Measurements from ENCODE around the gene STK32B. TPM values are rescaled to one million over a fixed set of nuclear protein-coding genes. Genes with fewer than 3 reads are reported as not detected.

Gene STK32B
- total and polyA plus RNA-seq, 2 of the 4 experiments (the other 2 are of a cell fraction) = 5.5 to 6.3 TPM

GRCh38 chr4:5266991-5267390, 215.7 kb downstream of the STK32B start:
- H2BK5ac ChIP-seq (ENCODE audit: low read depth, low read length, poor library complexity, severe bottlenecking) = no peak overlapping the region
- H2AK5ac ChIP-seq (ENCODE audit: low read depth, low read length) = no peak overlapping the region
- no peaks in the 10 kb centered on the region for H3K36me3 ChIP-seq (ENCODE audit: control insufficient read depth, insufficient read depth, low read length)
- H3K18ac ChIP-seq (ENCODE audit: low read depth, low read length) = no peak overlapping the region
- no peak overlapping the region for H2BK120ac ChIP-seq (ENCODE audit: low read depth, low read length)
- H3K4ac ChIP-seq (ENCODE audit: low read depth, low read length) = no peak overlapping the region
- dilution Hi-C loops (cut with HindIII; ENCODE audit: low sequenced_read_pairs, unreplicated experiment) (no loop called here), intact Hi-C loops (cut with micrococcal nuclease) (no loop called here), in situ Hi-C loops (cut with MboI; ENCODE audit: low sequenced_read_pairs) (no loop called here)
- H4K91ac ChIP-seq (ENCODE audit: insufficient read depth, low read depth, low read length) = no peak overlapping the region
- no peak for TF ChIP-seq RCOR1 (IDR thresholded peaks at IDR 0.05; ENCODE audit: insufficient replicate concordance, low read length)
- peak; percentile 44; the same call in 1 of the 2 replicates for TF ChIP-seq MAFK (IDR thresholded peaks at IDR 0.05; ENCODE audit: low read depth, low read length)
- ATAC-seq (ENCODE audit: low read depth) (peak; percentile 57), DNase-seq (peak; percentile 42)
- no peak overlapping the region for H2BK20ac ChIP-seq (ENCODE audit: low read depth, low read length)
- H3K4me3 ChIP-seq (ENCODE audit: insufficient read depth, low read depth, low read length) = no peak overlapping the region
- H3K9ac ChIP-seq (ENCODE audit: low read depth, low read length) = no peak overlapping the region
- H3K14ac ChIP-seq (replicated peaks; ENCODE audit: low read depth, low read length) = no peak overlapping the region
- H3K27me3 ChIP-seq (ENCODE audit: control insufficient read depth, insufficient read depth, low read length) = no peaks in the 10 kb centered on the region
- WGBS, 2 experiments (ENCODE audit: extremely low coverage in 2 of 2, insufficient read length in 1 of 2) = no CpG with 5 or more reads among the region's 2 CpGs
- CTCF ChIA-PET = no interaction called here
- H3K79me1 ChIP-seq (ENCODE audit: low read depth in 1 of 2, low read length in 2 of 2) = peaks cover 0 to 9% of the 10 kb centered on the region in 2 experiments; a peak in 1 of 4 replicates
- no peaks in the 10 kb centered on the region for H3K9me3 ChIP-seq (ENCODE audit: control insufficient read depth, insufficient read depth, low read length)
- BruUV-seq (replicated peaks) = no TSS peak
- no peak overlapping the region for H3K27ac ChIP-seq (ENCODE audit: insufficient read depth, low read length)
- no peak overlapping the region for H4K8ac ChIP-seq (ENCODE audit: low read depth in 2 of 2, low read length in 2 of 2)
- H3K56ac ChIP-seq (ENCODE audit: extremely low read depth, insufficient read depth, low read length) = no peak overlapping the region
- H3K4me2 ChIP-seq (ENCODE audit: low read depth, low read length) = no peak overlapping the region
- no peak overlapping the region for H2AK9ac ChIP-seq (replicated peaks; ENCODE audit: low read depth, low read length, poor library complexity)
- peaks cover 8% of the 10 kb centered on the region; the same call in 1 of the 2 replicates for H3K9me1 ChIP-seq (ENCODE audit: insufficient read depth, low read length)
- no peaks in the 10 kb centered on the region for H3K4me1 ChIP-seq (ENCODE audit: control insufficient read depth, insufficient read depth, low read length)
- no peak overlapping the region for H4K5ac ChIP-seq (ENCODE audit: low read depth, low read length)
- POLR2A ChIA-PET (ENCODE audit: unreplicated experiment) = no interaction called here
- no peak overlapping the region for H3K23ac ChIP-seq (ENCODE audit: low read depth, low read length)
- no peak overlapping the region for H2BK15ac ChIP-seq (ENCODE audit: low read depth, low read length)
- no peaks in the 10 kb centered on the region; the same call in 1 of the 2 replicates for H4K20me1 ChIP-seq (ENCODE audit: insufficient read depth, low read length)
- H2AFZ ChIP-seq (replicated peaks; ENCODE audit: low read length, poor library complexity) = no peak overlapping the region
